Hepatocyte (in vitro differentiated cells): Measurements from ENCODE around the gene SLX9. TPM values are rescaled to one million over a fixed set of nuclear protein-coding genes. Genes with fewer than 3 reads are reported as not detected.

Experiments
- DNase-seq: peaks from one replicate; pipeline ENCODE4 v3.0.0-alpha.2; 2016; ENCODE audit warnings: low spot score
- H2AFZ ChIP-seq: fragments of 200-600 bp; sonication (generic); 2 replicates; pipeline ENCODE4 v1.6.0; 2016; ENCODE audit warnings: antibody characterized with exemption, mild to moderate bottlenecking
- H3K27ac ChIP-seq: fragments of 200-600 bp; sonication (generic); 2 replicates; pipeline ENCODE4 v1.5.1; 2016; ENCODE audit warnings: mild to moderate bottlenecking
- H3K27me3 ChIP-seq: fragments of 200-600 bp; sonication (generic); 2 replicates; pipeline ENCODE4 v1.6.1; 2016
- H3K36me3 ChIP-seq: fragments of 200-600 bp; sonication (generic); replicated peaks from 2 replicates; pipeline ENCODE4 v1.5.1; 2016; ENCODE audit warnings: low read depth; ENCODE audit not compliant: insufficient read depth
- H3K4me1 ChIP-seq: fragments of 200-600 bp; sonication (generic); 2 replicates; pipeline ENCODE4 v1.5.1; 2016; ENCODE audit warnings: mild to moderate bottlenecking, moderate library complexity; ENCODE audit not compliant: insufficient read depth
- H3K4me2 ChIP-seq: fragments of 200-600 bp; sonication (generic); 2 replicates; pipeline ENCODE4 v1.6.0; 2016
- H3K4me3 ChIP-seq: fragments of 200-600 bp; sonication (generic); 2 replicates; pipeline ENCODE4 v1.5.1; 2016; ENCODE audit warnings: mild to moderate bottlenecking
- H3K79me2 ChIP-seq: fragments of 200-600 bp; sonication (generic); 2 replicates; pipeline ENCODE4 v1.6.0; 2017; ENCODE audit warnings: mild to moderate bottlenecking
- H3K9me2 ChIP-seq: fragments of 200-600 bp; sonication (generic); replicated peaks from 2 replicates; pipeline ENCODE4 v1.6.0; 2017; ENCODE audit warnings: mild to moderate bottlenecking; ENCODE audit not compliant: insufficient read depth
- H3K9me3 ChIP-seq: fragments of 200-600 bp; sonication (generic); 2 replicates; pipeline ENCODE4 v1.5.1; 2016; ENCODE audit warnings: low read depth, mild to moderate bottlenecking
- H4K20me1 ChIP-seq: fragments of 200-600 bp; sonication (generic); 2 replicates; pipeline ENCODE4 v1.6.0; 2016; ENCODE audit warnings: mild to moderate bottlenecking; ENCODE audit not compliant: insufficient read depth, poor library complexity, severe bottlenecking
- EZH2 ChIP-seq: fragments of 200-600 bp; sonication (generic); IDR thresholded peaks from 2 replicates; pipeline ENCODE4 v1.6.1; 2016; ENCODE audit warnings: antibody characterized with exemption, mild to moderate bottlenecking, borderline replicate concordance
- EZH2phosphoT487 ChIP-seq: fragments of 200-600 bp; sonication (generic); IDR thresholded peaks from one replicate; pipeline ENCODE4 v1.6.1; 2018; ENCODE audit warnings: antibody characterized with exemption, mild to moderate bottlenecking, low read depth, moderate library complexity; ENCODE audit not compliant: unreplicated experiment, severe bottlenecking
- WGBS: methylation state at CpG from one replicate; pipeline ENCODE4 v1.1.6; 2016; ENCODE audit warnings: low lambda C conversion rate; ENCODE audit errors: missing lambda C conversion rate; 5-methylcytosine and 5-hydroxymethylcytosine counted together
- polyA plus RNA-seq: library from polyadenylated mRNA; unstranded; fragments of >200 nt; fragmentation: Nextera tagmentation; extraction: Ambion mirVana; gene quantifications from 2 replicates; pipeline ENCODE4 v1.2.1, GENCODE V29; 2016
- total RNA-seq: library from RNA; depleted of rRNA; stranded (reverse); fragments of >200 nt; gene quantifications from 2 replicates; pipeline ENCODE4 v1.2.3, GENCODE V29; 2014
- TF ChIP-seq, protein P1 (sequence below): fragments of 200-600 bp; sonication (generic); IDR thresholded peaks from 2 replicates; pipeline ENCODE4 v1.5.1; 2016; ENCODE audit warnings: antibody characterized with exemption, mild to moderate bottlenecking; ENCODE audit not compliant: poor library complexity

The SLX9 gene
- total and polyA plus RNA-seq, 2 experiments from 2014 or later: 16.3 to 33.2 TPM

DNA sequence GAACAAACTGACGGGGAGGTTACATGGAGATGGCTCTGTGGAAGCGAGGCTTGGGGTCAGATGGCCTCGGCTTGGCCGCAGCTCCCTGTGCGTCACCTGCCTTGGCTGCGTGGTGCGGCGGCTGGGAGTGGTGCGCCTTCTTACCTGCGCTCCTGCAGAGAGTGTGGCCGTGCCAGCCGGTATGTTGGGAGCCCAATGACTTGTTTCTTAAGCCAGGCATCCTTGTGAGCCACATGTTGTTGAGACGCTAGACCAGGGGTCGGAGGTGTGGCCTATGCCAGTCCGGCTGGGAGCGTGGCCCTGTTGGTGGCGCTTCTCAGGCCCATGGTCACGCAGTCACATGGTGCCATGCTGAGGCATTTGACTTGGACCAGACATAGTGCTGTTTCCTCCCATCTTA lies 10.5 kb downstream of the SLX9 start:
- Histone ChIP-seq H3K9me3 (no peaks in the 10 kb centered on the region), H3K9me2 (no peaks in the 10 kb centered on the region), H3K36me3 (no peaks in the 10 kb centered on the region), H3K4me3 (no peak overlapping the region), H2AFZ (no peak overlapping the region), H3K27ac (no peak overlapping the region), H4K20me1 (peaks cover 16% of the 10 kb centered on the region), H3K4me2 (no peak overlapping the region), H3K4me1 (peaks cover 4% of the 10 kb centered on the region), H3K79me2 (peaks cover 47% of the 10 kb centered on the region), H3K27me3 (no peaks in the 10 kb centered on the region)
- TF ChIP-seq EZH2phosphoT487: no peak
- no peak for TF ChIP-seq EZH2
- TF ChIP-seq, protein P1, sequence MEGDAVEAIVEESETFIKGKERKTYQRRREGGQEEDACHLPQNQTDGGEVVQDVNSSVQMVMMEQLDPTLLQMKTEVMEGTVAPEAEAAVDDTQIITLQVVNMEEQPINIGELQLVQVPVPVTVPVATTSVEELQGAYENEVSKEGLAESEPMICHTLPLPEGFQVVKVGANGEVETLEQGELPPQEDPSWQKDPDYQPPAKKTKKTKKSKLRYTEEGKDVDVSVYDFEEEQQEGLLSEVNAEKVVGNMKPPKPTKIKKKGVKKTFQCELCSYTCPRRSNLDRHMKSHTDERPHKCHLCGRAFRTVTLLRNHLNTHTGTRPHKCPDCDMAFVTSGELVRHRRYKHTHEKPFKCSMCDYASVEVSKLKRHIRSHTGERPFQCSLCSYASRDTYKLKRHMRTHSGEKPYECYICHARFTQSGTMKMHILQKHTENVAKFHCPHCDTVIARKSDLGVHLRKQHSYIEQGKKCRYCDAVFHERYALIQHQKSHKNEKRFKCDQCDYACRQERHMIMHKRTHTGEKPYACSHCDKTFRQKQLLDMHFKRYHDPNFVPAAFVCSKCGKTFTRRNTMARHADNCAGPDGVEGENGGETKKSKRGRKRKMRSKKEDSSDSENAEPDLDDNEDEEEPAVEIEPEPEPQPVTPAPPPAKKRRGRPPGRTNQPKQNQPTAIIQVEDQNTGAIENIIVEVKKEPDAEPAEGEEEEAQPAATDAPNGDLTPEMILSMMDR: no peak
- WGBS: 97% methylated on average over 18 of the region's 18 CpGs
- DNase-seq: no peak

DNA sequence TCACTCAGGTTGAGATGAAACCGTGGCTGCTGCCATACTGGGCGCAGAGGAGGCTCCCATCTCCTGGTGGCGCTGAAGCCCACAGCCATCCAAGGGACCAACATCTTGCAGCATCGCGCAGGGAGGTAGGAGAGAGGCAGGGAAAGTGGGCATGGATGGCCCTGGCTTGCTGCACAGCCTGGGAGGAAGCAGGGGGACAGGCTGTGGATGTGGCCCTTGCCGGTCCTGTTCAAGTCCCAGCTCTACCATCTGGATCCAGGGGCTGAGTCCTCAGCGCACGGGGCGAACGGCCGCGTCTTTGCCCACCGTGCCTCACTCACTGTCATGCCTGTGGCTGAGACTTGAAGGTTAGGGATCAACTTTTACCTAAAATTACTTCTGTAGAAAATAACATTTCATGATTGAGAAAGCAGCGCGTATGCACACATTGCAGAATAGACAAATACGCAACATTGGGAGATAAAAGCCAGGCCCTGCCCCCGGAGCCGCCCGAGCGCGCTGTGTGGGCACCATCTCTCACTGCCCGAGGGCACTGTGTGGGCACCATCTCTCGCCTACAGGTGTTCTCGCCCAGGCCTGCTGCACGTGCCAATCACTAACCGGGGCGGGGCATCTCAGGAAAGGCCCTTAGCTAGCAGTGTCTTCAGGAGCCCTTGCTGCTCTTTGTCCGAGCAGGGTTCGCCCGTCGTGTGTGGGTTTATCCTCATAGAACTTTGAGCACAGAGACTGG lies 11.5 kb downstream of the SLX9 start:
- no peak overlapping the region for H3K27ac ChIP-seq
- H3K36me3 ChIP-seq: no peaks in the 10 kb centered on the region
- no peak overlapping the region for H2AFZ ChIP-seq
- H3K4me3 ChIP-seq: no peak overlapping the region
- peaks cover 39% of the 10 kb centered on the region for H3K79me2 ChIP-seq
- no peaks in the 10 kb centered on the region for H3K9me2 ChIP-seq
- peaks cover 16% of the 10 kb centered on the region for H4K20me1 ChIP-seq
- no peaks in the 10 kb centered on the region for H3K27me3 ChIP-seq
- WGBS: 98% methylated on average over 21 of the region's 31 CpGs
- H3K4me1 ChIP-seq: peaks cover 4% of the 10 kb centered on the region
- TF ChIP-seq EZH2: no peak
- TF ChIP-seq EZH2phosphoT487: no peak
- TF ChIP-seq, protein P1: no peak
- H3K4me2 ChIP-seq: no peak overlapping the region
- DNase-seq: no peak
- no peaks in the 10 kb centered on the region for H3K9me3 ChIP-seq

DNA sequence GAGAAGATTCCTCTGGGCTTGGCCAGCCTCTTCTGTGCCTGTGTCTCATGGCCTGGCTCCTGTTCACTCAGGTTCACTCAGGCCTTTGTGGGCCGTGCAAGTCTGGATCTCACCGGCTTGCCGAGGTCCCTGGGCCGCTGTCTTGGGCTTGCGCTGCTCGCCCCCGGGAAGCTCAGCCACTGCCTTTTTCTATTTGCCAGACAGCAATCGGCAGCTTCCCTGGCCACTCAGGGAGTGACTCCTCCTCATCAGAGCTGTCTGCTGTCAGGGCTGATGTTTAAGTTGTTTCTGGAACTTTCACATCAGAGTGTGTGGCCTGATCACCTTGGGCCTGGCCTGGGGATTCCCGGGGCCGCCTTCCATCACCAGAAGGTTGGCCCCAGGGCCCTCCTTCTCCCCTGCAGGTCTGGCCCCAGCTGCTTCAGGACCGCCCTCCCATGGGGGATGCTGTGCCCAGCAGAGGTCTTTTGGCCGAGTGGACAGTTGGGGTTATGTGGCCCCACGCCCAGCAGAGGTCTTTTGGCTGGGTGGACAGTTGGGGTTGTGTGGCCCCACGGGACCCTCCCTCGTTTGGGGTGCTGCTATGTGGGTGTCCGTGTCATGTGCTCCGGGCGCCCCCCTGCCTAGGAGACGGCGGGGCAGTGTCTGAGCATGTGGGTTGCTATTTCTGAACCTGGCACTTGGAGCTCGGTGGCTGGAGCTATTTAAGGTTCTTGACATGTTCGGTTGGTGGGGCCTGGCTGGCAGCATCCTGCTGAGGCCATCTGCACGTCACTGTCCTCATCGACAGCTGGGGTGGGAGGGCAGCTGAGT lies 12.5 kb downstream of the SLX9 start:
- TF ChIP-seq, protein P1: no peak
- no peak for TF ChIP-seq EZH2phosphoT487
- TF ChIP-seq EZH2: no peak
- Histone ChIP-seq H3K4me2 (no peak overlapping the region), H3K9me3 (no peaks in the 10 kb centered on the region), H3K79me2 (peaks cover 36% of the 10 kb centered on the region), H3K27me3 (no peaks in the 10 kb centered on the region), H3K36me3 (no peaks in the 10 kb centered on the region), H2AFZ (no peak overlapping the region), H3K4me1 (peaks cover 4% of the 10 kb centered on the region), H4K20me1 (peaks cover 12% of the 10 kb centered on the region), H3K27ac (no peak overlapping the region), H3K9me2 (no peaks in the 10 kb centered on the region), H3K4me3 (no peak overlapping the region)
- WGBS: 97% methylated on average over 23 of the region's 24 CpGs
- no peak for DNase-seq
